ENCODE data around the gene POU3F2.

- TF ChIP-seq EZH2phosphoT487 (IDR thresholded peaks at IDR 0.05; ENCODE audit: low read depth) (no peak), CTCF (IDR thresholded peaks at IDR 0.05; ENCODE audit: low read depth, low read length) (no peak)
These were observed 22.2 kb upstream of the POU3F2 start for GRCh38 chr6:98812220-98812619.
